Measurements from ENCODE around the gene ARSH.
"Not testable (repeated sequence)": the region's sequence is repeated elsewhere in the genome, so short reads cannot be mapped to it uniquely, and the experiment has no call there.

Gene ARSH

GRCh38 chrX:3029129-3029528 is 22.8 kb downstream of the ARSH start:
- no peak for FAIRE-seq

GRCh38 chrX:3037218-3037617 is 30.9 kb downstream of the ARSH start:
- FAIRE-seq (no peak), DNase-seq (ENCODE audit: low spot score) (no peak)

More at GRCh38 chrX:3029129-3029528, 22.8 kb downstream of the ARSH start:
- DNase-seq (ENCODE audit: low spot score): no peak

- no peak for DNase-seq (ENCODE audit: low spot score)
- no peak for FAIRE-seq
These were observed 37.9 kb downstream of the ARSH start for GRCh38 chrX:3044196-3044595.

- no peak for DNase-seq (ENCODE audit: low spot score)
These were observed 38.3 kb downstream of the ARSH start for GRCh38 chrX:3044671-3045070.

GRCh38 chrX:3046253-3047240 is 40.2 kb downstream of the ARSH start:
- DNase-seq (ENCODE audit: low spot score) (no peak), FAIRE-seq (no peak)

More at GRCh38 chrX:3044671-3045070, 38.3 kb downstream of the ARSH start:
- FAIRE-seq: no peak

GRCh38 chrX:3050523-3051175 is 44.3 kb downstream of the ARSH start:
- not testable (repeated sequence) for FAIRE-seq; DNase-seq (ENCODE audit: low spot score)

- no peak for FAIRE-seq
These were observed 46.5 kb downstream of the ARSH start for GRCh38 chrX:3052860-3053259.

GRCh38 chrX:3066555-3066954 is 60.2 kb downstream of the ARSH start:
- FAIRE-seq (no peak), DNase-seq (ENCODE audit: low spot score) (no peak)

More at GRCh38 chrX:3052860-3053259, 46.5 kb downstream of the ARSH start:
- DNase-seq (ENCODE audit: low spot score): no peak

- FAIRE-seq (no peak), DNase-seq (ENCODE audit: low spot score) (no peak)
These were observed 69.6 kb downstream of the ARSH start for GRCh38 chrX:3075959-3076358.

GRCh38 chrX:3076416-3076991 is 70.2 kb downstream of the ARSH start:
- FAIRE-seq: no peak
- peak; percentile 4 for DNase-seq (ENCODE audit: low spot score)
